ENCODE measurements around the gene SMARCC1. TPM values are rescaled to one million over a fixed set of nuclear protein-coding genes. Genes with fewer than 3 reads are reported as not detected.

The SMARCC1 gene
- total RNA-seq, 2 experiments from 2014 or later: 106 to 113 TPM

GRCh38 chr3:47588053-47588452 is 193.6 kb downstream of the SMARCC1 start:
- CTCF ChIA-PET: interaction anchor here (1.3 kb wide), 1 partner anchor 65 kb away, joined by 3 read pairs; no protein-coding TSS in a partner anchor
- no peak for TF ChIP-seq CTCF (IDR thresholded peaks at IDR 0.05)

DNA sequence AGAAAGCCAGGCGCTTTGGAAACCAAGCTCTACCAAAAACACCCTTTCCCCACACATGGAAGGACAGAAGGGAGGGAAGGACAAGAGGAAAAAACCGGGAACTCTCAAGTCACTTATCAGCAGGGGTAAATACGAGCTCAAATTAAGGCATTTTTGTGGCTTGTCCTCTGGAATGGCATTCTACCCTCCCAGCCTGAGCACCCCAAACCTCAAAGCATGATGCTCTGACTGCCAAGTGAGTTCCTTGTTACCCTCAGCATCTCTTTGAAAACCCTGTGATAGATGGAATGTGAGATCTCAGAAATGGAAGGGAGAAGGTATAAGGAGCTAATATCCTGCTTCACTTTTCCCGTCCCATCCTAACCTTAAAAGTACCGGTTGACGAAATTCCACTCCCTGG is 194.9 kb downstream of the SMARCC1 start:
- no peaks in the 10 kb centered on the region for H3K27me3 Mint-ChIP-seq
- ChIA-PET CTCF (interaction anchor here (1.1 kb wide), 1 partner anchor 19 kb away, joined by 3 read pairs; no protein-coding TSS in a partner anchor), POLR2A (interaction anchor here (0.7 kb wide), 1 partner anchor 11 kb away, joined by 3 read pairs; no protein-coding TSS in a partner anchor)
- no peaks in the 10 kb centered on the region for H3K9me3 Mint-ChIP-seq
- no peak overlapping the region for H3K27ac Mint-ChIP-seq
- no peak for ATAC-seq
- peaks cover 15% of the 10 kb centered on the region for H3K36me3 Mint-ChIP-seq (ENCODE audit: low read depth)
- no peak for DNase-seq
- intact Hi-C loops (cut with micrococcal nuclease): no loop called here
- H3K4me1 Mint-ChIP-seq (ENCODE audit: low read depth): no peaks in the 10 kb centered on the region
- no peak overlapping the region for H3K4me3 Mint-ChIP-seq
- no peak for TF ChIP-seq CTCF (IDR thresholded peaks at IDR 0.05)

More at GRCh38 chr3:47588053-47588452, 193.6 kb downstream of the SMARCC1 start:
- ATAC-seq (no peak), DNase-seq (no peak)
- intact Hi-C loops (cut with micrococcal nuclease): no loop called here
- Mint-ChIP-seq H3K27ac (no peak overlapping the region), H3K4me1 (ENCODE audit: low read depth) (no peaks in the 10 kb centered on the region), H3K9me3 (no peaks in the 10 kb centered on the region), H3K36me3 (ENCODE audit: low read depth) (peaks cover 18% of the 10 kb centered on the region), H3K27me3 (no peaks in the 10 kb centered on the region), H3K4me3 (no peak overlapping the region)
- POLR2A ChIA-PET: interaction anchor here (1.3 kb wide), 1 partner anchor 20 kb away, joined by 3 read pairs; no protein-coding TSS in a partner anchor

- Mint-ChIP-seq H3K4me1 (ENCODE audit: low read depth) (no peaks in the 10 kb centered on the region), H3K27me3 (peaks cover 11% of the 10 kb centered on the region), H3K4me3 (no peak overlapping the region), H3K36me3 (ENCODE audit: low read depth) (peaks cover 9% of the 10 kb centered on the region), H3K27ac (no peak overlapping the region), H3K9me3 (no peaks in the 10 kb centered on the region)
- intact Hi-C loops (cut with micrococcal nuclease): no loop called here
- CTCF ChIA-PET: no interaction called here
- no peak for TF ChIP-seq CTCF (IDR thresholded peaks at IDR 0.05)
- ATAC-seq: no peak
- no peak for DNase-seq
- POLR2A ChIA-PET: interaction anchor here (2.0 kb wide), 1 partner anchor 24 kb away, joined by 4 read pairs; no protein-coding TSS in a partner anchor
Measured at GRCh38 chr3:47583320-47584075, 198.2 kb downstream of the SMARCC1 start.

- H3K9me3 Mint-ChIP-seq: no peaks in the 10 kb centered on the region
- peaks cover 15% of the 10 kb centered on the region for H3K27me3 Mint-ChIP-seq
- H3K4me3 Mint-ChIP-seq: no peak overlapping the region
- H3K27ac Mint-ChIP-seq: no peak overlapping the region
- intact Hi-C loops (cut with micrococcal nuclease): no loop called here
- CTCF ChIA-PET: no interaction called here
- POLR2A ChIA-PET: interaction anchor here (1.0 kb wide), 1 partner anchor 8 kb away, joined by 3 read pairs; no protein-coding TSS in a partner anchor
- ATAC-seq: no peak
- no peaks in the 10 kb centered on the region for H3K4me1 Mint-ChIP-seq (ENCODE audit: low read depth)
- DNase-seq: no peak
- peaks cover 3% of the 10 kb centered on the region for H3K36me3 Mint-ChIP-seq (ENCODE audit: low read depth)
- no peak for TF ChIP-seq CTCF (IDR thresholded peaks at IDR 0.05)
Measured at GRCh38 chr3:47581835-47582234, 199.9 kb downstream of the SMARCC1 start.

- Mint-ChIP-seq H3K27ac (no peak overlapping the region), H3K36me3 (ENCODE audit: low read depth) (peaks cover 3% of the 10 kb centered on the region), H3K4me3 (no peak overlapping the region), H3K4me1 (ENCODE audit: low read depth) (no peaks in the 10 kb centered on the region), H3K27me3 (peaks cover 16% of the 10 kb centered on the region), H3K9me3 (no peaks in the 10 kb centered on the region)
- intact Hi-C loops (cut with micrococcal nuclease): no loop called here
- CTCF ChIA-PET: no interaction called here
- ATAC-seq: no peak
- no peak for DNase-seq
- no peak for TF ChIP-seq CTCF (IDR thresholded peaks at IDR 0.05)
- POLR2A ChIA-PET: interaction anchor here (1.0 kb wide), 1 partner anchor 9 kb away, joined by 3 read pairs; no protein-coding TSS in a partner anchor
Measured at GRCh38 chr3:47581422-47581821, 200.3 kb downstream of the SMARCC1 start.
